Pons (tissue), 1 donor: ENCODE data around the gene SRA1.
A peak's percentile ranks its signal among the peaks of the same experiment; 100 is the strongest.

Source experiments
- DNase-seq: peaks from one replicate; pipeline ENCODE4 v3.0.0-alpha.2; 2016; ENCODE audit warnings: low spot score

Gene SRA1

GRCh38 chr5:140550147-140551079 lies 6.9 kb downstream of the SRA1 start:
- no peak for DNase-seq

GRCh38 chr5:140549237-140550144 lies 7.8 kb downstream of the SRA1 start:
- peak; percentile 68 for DNase-seq

- DNase-seq = no peak
These were observed 8.5 kb downstream of the SRA1 start for GRCh38 chr5:140548791-140549190.

GRCh38 chr5:140548300-140548688 lies 9.0 kb downstream of the SRA1 start:
- DNase-seq = no peak

GRCh38 chr5:140547508-140548299 lies 9.6 kb downstream of the SRA1 start, which contains the start of gene EIF4EBP3:
TSS of gene EIF4EBP3 (plus strand) at chr5:140547662. CDS start at chr5:140547738, 76 bp downstream.
- DNase-seq = peak; percentile 96

GRCh38 chr5:140546851-140547507 lies 10.3 kb downstream of the SRA1 start:
- DNase-seq = no peak

GRCh38 chr5:140545606-140546005 lies 11.7 kb downstream of the SRA1 start:
- DNase-seq = no peak

GRCh38 chr5:140544986-140545385 lies 12.3 kb downstream of the SRA1 start:
- DNase-seq = no peak

GRCh38 chr5:140542972-140543371 lies 14.3 kb downstream of the SRA1 start:
- DNase-seq = no peak

- DNase-seq = no peak
These were observed 17.0 kb downstream of the SRA1 start for GRCh38 chr5:140540227-140540626.

GRCh38 chr5:140524003-140524402 lies 33.3 kb downstream of the SRA1 start:
- DNase-seq = no peak

GRCh38 chr5:140513124-140513523 lies 44.1 kb downstream of the SRA1 start:
- DNase-seq = no peak

- DNase-seq = no peak
These were observed 47.4 kb downstream of the SRA1 start for GRCh38 chr5:140509898-140510297.

GRCh38 chr5:140502834-140503233 lies 54.4 kb downstream of the SRA1 start:
- DNase-seq = no peak
